MM.1S (cell line): ENCODE results near the gene KPNB1.

Experiments
- DNase-seq: peaks from one replicate; pipeline ENCODE4 v3.0.0-alpha.2; 2015
- H2AFZ ChIP-seq: fragments of 300-600 bp; sonication (generic); 2 replicates; pipeline ENCODE4 v1.6.0; 2016; ENCODE audit warnings: antibody characterized with exemption, low read length
- H3F3A ChIP-seq: fragments of 300-600 bp; sonication (generic); 2 replicates; pipeline ENCODE4 v1.6.1; 2016; ENCODE audit warnings: mild to moderate bottlenecking, antibody characterized with exemption, low read length, moderate library complexity, mixed read lengths; ENCODE audit not compliant: insufficient read depth
- H3K27ac ChIP-seq: fragments of 300-600 bp; sonication (generic); 2 replicates; pipeline ENCODE4 v1.5.1; 2016; ENCODE audit warnings: mild to moderate bottlenecking, low read length
- H3K27me3 ChIP-seq: fragments of 300-600 bp; sonication (generic); replicated peaks from 2 replicates; pipeline ENCODE4 v1.6.0; 2016; ENCODE audit warnings: low read length; ENCODE audit not compliant: insufficient read depth
- H3K36me3 ChIP-seq: fragments of 300-600 bp; sonication (generic); replicated peaks from 2 replicates; pipeline ENCODE4 v1.6.1; 2016; ENCODE audit warnings: mild to moderate bottlenecking, low read length, mixed read lengths; ENCODE audit not compliant: insufficient read depth
- H3K4me1 ChIP-seq: fragments of 300-600 bp; sonication (generic); 2 replicates; pipeline ENCODE4 v1.6.1; 2016; ENCODE audit warnings: low read length, mixed read lengths
- H3K4me2 ChIP-seq: fragments of 300-600 bp; sonication (generic); 2 replicates; pipeline ENCODE4 v1.6.0; 2016; ENCODE audit warnings: low read depth, low read length
- H3K4me3 ChIP-seq: fragments of 300-600 bp; sonication (generic); 2 replicates; pipeline ENCODE4 v1.5.1; 2016; ENCODE audit warnings: low read length, mixed read lengths
- H3K79me2 ChIP-seq: fragments of 300-600 bp; sonication (generic); 2 replicates; pipeline ENCODE4 v1.6.1; 2016; ENCODE audit warnings: mixed run types, low read length, mixed read lengths
- H3K9ac ChIP-seq: fragments of 300-600 bp; sonication (generic); 2 replicates; pipeline ENCODE4 v1.6.1; 2016; ENCODE audit warnings: low read length, mixed read lengths
- H3K9me2 ChIP-seq: fragments of 300-600 bp; sonication (generic); replicated peaks from 2 replicates; pipeline ENCODE4 v1.6.1; 2016; ENCODE audit warnings: mild to moderate bottlenecking, low read length, mixed read lengths; ENCODE audit not compliant: insufficient read depth
- H3K9me3 ChIP-seq: fragments of 300-600 bp; sonication (generic); replicated peaks from 2 replicates; pipeline ENCODE4 v1.6.1; 2016; ENCODE audit warnings: mild to moderate bottlenecking, low read length, mixed read lengths; ENCODE audit not compliant: insufficient read depth
- H4K20me1 ChIP-seq: fragments of 300-600 bp; sonication (generic); 2 replicates; pipeline ENCODE4 v1.6.1; 2016; ENCODE audit warnings: mild to moderate bottlenecking, low read length, moderate library complexity, mixed read lengths; ENCODE audit not compliant: insufficient read depth
- CTCF ChIP-seq: fragments of 300-600 bp; sonication (generic); IDR thresholded peaks from 2 replicates; pipeline ENCODE4 v1.5.1; 2016; ENCODE audit warnings: antibody characterized with exemption, low read length, mixed read lengths
- EZH2 ChIP-seq: fragments of 300-600 bp; sonication (generic); optimal IDR thresholded peaks from 2 replicates; pipeline ENCODE3; 2017; ENCODE audit warnings: low read depth, mild to moderate bottlenecking, antibody characterized with exemption, low read length, mixed read lengths
- EZH2phosphoT487 ChIP-seq: fragments of 300-600 bp; sonication (generic); IDR thresholded peaks from 2 replicates; pipeline ENCODE4 v1.6.1; 2018; ENCODE audit warnings: antibody characterized with exemption, low read length

Gene KPNB1

GRCh38 chr17:47687748-47688147, 38.0 kb downstream of the KPNB1 start:
- Histone ChIP-seq H3K36me3 (0 out of 2 replicates have a peak, but pooled peaks cover 9% of the 10 kb centered on the region), H3K4me3 (no peak overlapping the region), H3K27ac (no peak overlapping the region; the same call in 1 of the 2 replicates), H3K27me3 (peaks cover 9% of the 10 kb centered on the region), H3K79me2 (no peaks in the 10 kb centered on the region), H3K9me3 (no peaks in the 10 kb centered on the region), H2AFZ (no peak overlapping the region), H3F3A (peaks cover 34% of the 10 kb centered on the region), H3K9me2 (no peaks in the 10 kb centered on the region), H4K20me1 (peaks cover 4% of the 10 kb centered on the region; the same call in 1 of the 2 replicates), H3K4me2 (no peak overlapping the region), H3K9ac (no peak overlapping the region), H3K4me1 (peaks cover 5% of the 10 kb centered on the region)
- TF ChIP-seq EZH2 (no peak), EZH2phosphoT487 (no peak), CTCF (no peak)
- peak; percentile 29 for DNase-seq

- Histone ChIP-seq H3K4me2 (no peak overlapping the region), H3K9ac (no peak overlapping the region), H3K4me1 (peaks cover 9% of the 10 kb centered on the region), H3F3A (peaks cover 28% of the 10 kb centered on the region), H3K79me2 (no peaks in the 10 kb centered on the region), H2AFZ (no peak overlapping the region), H4K20me1 (0 out of 2 replicates have a peak, but pooled peaks cover 4% of the 10 kb centered on the region), H3K9me2 (no peaks in the 10 kb centered on the region), H3K27me3 (peaks cover 27% of the 10 kb centered on the region), H3K9me3 (no peaks in the 10 kb centered on the region), H3K36me3 (no peaks in the 10 kb centered on the region), H3K4me3 (no peak overlapping the region), H3K27ac (no peak overlapping the region)
- DNase-seq = no peak
- TF ChIP-seq EZH2 = no peak
- no peak for TF ChIP-seq CTCF
- TF ChIP-seq EZH2phosphoT487 = no peak
Observed at GRCh38 chr17:47690121-47690520, 40.4 kb downstream of the KPNB1 start.

GRCh38 chr17:47692137-47692894, 42.6 kb downstream of the KPNB1 start:
- Histone ChIP-seq H3F3A (peaks cover 9% of the 10 kb centered on the region; the same call in 1 of the 2 replicates), H3K27me3 (peaks cover 38% of the 10 kb centered on the region), H3K9me3 (no peaks in the 10 kb centered on the region), H3K27ac (no peak overlapping the region), H3K9ac (no peak overlapping the region), H3K79me2 (no peaks in the 10 kb centered on the region), H3K4me2 (no peak overlapping the region), H3K4me3 (no peak overlapping the region), H3K36me3 (no peaks in the 10 kb centered on the region), H3K4me1 (peaks cover 9% of the 10 kb centered on the region), H3K9me2 (no peaks in the 10 kb centered on the region), H4K20me1 (no peaks in the 10 kb centered on the region), H2AFZ (no peak overlapping the region)
- DNase-seq = no peak
- TF ChIP-seq EZH2phosphoT487 = no peak
- no peak for TF ChIP-seq EZH2
- TF ChIP-seq CTCF = no peak
